PC-9 (cell line): ENCODE data around the gene TTC28.

Source experiments
- CTCF ChIP-seq: fragments of 200-600 bp; sonication (generic); conservative IDR thresholded peaks from 2 replicates; pipeline ENCODE4 v1.6.1; 2017; ENCODE audit warnings: mixed run types, antibody characterized with exemption, mild to moderate bottlenecking, moderate library complexity
- EZH2 ChIP-seq: fragments of 200-600 bp; sonication (generic); IDR thresholded peaks from 2 replicates; pipeline ENCODE4 v1.8.0; 2017; ENCODE audit warnings: antibody characterized with exemption, low read depth

GRCh38 chr22:28093711-28094110 lies 585.9 kb downstream of the TTC28 start:
- TF ChIP-seq EZH2 (no peak), CTCF (no peak)
